Sciatic nerve (tissue), 2 donors: ENCODE data around the gene RCAN1. TPM values are rescaled to one million over a fixed set of nuclear protein-coding genes. Genes with fewer than 3 reads are reported as not detected.
A peak's percentile ranks its signal among the peaks of the same experiment; 100 is the strongest.

Experiments
- ATAC-seq: fragments of 200-7000 bp; cut with Tn5 transposase; one replicate; pipeline ENCODE4 v1.9.1; 2020; ENCODE audit warnings: mild to moderate bottlenecking, moderate library complexity
- DNase-seq: peaks from one replicate; pipeline ENCODE4 v3.0.0-alpha.2; 2020; ENCODE audit warnings: low spot score
- intact Hi-C: fragments of 100-400 bp; cut with DNase I; formaldehyde crosslinking; loops from one replicate; pipeline ENCODE4 v1.14.2; 2022
- total RNA-seq: library from RNA; stranded (reverse); fragmentation: NEBNext Ultra II Directional; extraction: Animal tissue kit (Norgen Biotek cat#: 25700); gene quantifications from one replicate; pipeline ENCODE4 v1.2.1, GENCODE V29; 2021
- donor health status: DM: no; HTN: no; CAD: no.
- donor health status: DM: no; HTN: no; CAD: no.

The RCAN1 gene
- total RNA-seq: 60.9 TPM

GRCh38 chr21:34614628-34615486 lies at the start of gene RCAN1:
RCAN1 (minus strand) TSS chr21:34615113; CDS start chr21:34615011, 102 bp downstream.
- intact Hi-C loops: no loop called here
- peak; percentile 99 for ATAC-seq
- peak; percentile 91 for DNase-seq

- ATAC-seq (no peak), DNase-seq (no peak)
- intact Hi-C loops: no loop called here
Measured at GRCh38 chr21:34661848-34662247, 46.9 kb upstream of the RCAN1 start.

DNA sequence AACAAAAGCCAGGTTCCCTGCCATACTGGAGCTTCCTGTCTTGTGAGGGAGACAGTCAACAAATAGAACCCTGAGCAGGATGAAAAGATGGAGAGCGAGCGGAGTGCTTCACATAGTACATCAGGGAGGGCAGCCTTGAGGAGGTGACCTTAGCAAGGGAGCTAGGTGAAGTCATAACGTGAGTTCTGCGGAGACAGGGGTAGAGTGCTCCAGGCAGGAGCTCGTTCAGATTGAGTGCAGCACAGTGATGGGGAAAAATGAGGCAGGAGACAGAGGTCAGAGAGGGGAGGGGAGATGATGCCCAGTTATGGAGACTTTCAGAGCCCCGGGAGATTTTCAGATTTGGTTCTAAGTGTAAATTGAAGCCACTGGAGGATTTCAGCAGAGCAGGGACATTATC lies 38.6 kb upstream of the RCAN1 start:
- intact Hi-C loops: no loop called here
- DNase-seq (no peak), ATAC-seq (no peak)

DNA sequence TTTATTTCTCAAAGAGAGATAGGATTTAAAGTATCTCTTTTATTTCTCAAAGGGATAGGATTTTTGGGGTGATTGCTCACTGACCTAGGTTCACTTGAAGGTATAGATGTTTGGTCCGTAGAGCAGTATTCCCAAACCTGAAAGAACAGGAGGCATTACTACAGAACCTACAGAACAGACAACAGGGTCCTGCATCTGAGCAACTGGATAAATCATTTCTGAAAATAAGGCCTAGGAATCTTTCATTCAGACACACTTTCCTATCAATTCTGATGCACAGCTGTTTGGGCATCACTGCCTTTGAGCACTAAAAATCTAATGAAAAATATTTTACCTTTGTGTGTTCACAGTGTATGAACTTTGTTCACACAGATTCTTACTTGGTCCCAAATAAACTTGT lies 36.7 kb upstream of the RCAN1 start:
- no peak for DNase-seq
- intact Hi-C loops: no loop called here

DNA sequence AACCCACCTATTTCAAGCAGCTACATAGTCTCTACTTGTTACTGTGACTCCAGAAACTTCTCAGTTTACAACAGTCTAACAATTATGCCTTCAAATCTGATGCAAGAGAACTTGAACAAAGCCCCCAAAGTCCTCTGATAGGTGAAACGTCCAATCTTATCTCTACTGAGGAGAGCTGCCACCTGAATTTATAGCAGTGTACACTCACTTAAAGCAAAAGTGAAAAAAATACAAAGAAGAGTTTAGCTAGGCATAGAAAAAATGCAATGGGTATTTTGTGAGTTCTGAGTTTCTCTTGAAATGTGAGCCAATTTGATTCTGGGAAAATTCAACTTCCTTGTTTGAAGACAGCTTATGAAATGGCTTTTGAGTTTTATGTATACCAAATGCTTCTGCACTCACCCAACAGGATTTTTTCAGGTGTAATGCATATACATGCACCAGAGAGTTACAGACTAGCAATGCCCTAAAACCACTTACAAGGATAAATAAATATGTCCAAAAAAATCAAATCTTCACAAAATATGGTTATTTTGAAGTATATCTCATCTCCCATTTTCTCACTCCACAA lies 36.0 kb upstream of the RCAN1 start:
- intact Hi-C loops: no loop called here
- ATAC-seq (no peak), DNase-seq (no peak)

More for the DNA sequence above, 36.7 kb upstream of the RCAN1 start:
- ATAC-seq: no peak

GRCh38 chr21:34649400-34649799 lies 34.5 kb upstream of the RCAN1 start:
- ATAC-seq (no peak), DNase-seq (no peak)
- intact Hi-C loops: no loop called here

DNA sequence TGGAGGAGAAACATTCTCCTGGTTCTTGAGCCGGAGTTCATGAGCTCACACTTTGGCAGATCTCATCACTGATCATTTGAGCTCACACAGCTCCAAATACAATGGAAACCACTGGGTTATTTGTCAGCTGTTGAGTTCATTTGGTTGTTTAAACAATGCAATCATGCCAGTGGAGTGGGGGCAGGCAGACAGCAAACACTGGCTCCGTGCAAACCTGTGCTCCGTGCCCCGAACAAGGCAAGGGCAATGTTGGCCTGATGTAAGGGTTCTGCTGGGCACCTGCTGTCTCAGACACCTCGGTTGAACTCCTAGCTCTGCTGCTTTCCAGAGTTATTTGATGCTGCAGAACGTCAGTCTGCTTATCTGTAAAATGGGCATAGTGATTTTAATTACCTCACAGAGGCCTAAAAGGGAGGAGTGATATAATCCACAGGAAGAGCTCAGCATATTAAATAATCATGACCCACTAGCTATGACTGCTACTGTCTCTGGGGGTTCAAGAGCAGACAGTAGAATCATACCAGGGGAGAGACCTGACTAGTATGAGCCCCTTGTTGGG lies 33.9 kb upstream of the RCAN1 start:
- DNase-seq: no peak
- ATAC-seq: no peak
- intact Hi-C loops: no loop called here

- ATAC-seq (no peak), DNase-seq (no peak)
- intact Hi-C loops: no loop called here
Measured at GRCh38 chr21:34647555-34647954, 32.6 kb upstream of the RCAN1 start.

GRCh38 chr21:34644825-34645224 lies 29.9 kb upstream of the RCAN1 start:
- no peak for ATAC-seq
- intact Hi-C loops: no loop called here
- DNase-seq: no peak

DNA sequence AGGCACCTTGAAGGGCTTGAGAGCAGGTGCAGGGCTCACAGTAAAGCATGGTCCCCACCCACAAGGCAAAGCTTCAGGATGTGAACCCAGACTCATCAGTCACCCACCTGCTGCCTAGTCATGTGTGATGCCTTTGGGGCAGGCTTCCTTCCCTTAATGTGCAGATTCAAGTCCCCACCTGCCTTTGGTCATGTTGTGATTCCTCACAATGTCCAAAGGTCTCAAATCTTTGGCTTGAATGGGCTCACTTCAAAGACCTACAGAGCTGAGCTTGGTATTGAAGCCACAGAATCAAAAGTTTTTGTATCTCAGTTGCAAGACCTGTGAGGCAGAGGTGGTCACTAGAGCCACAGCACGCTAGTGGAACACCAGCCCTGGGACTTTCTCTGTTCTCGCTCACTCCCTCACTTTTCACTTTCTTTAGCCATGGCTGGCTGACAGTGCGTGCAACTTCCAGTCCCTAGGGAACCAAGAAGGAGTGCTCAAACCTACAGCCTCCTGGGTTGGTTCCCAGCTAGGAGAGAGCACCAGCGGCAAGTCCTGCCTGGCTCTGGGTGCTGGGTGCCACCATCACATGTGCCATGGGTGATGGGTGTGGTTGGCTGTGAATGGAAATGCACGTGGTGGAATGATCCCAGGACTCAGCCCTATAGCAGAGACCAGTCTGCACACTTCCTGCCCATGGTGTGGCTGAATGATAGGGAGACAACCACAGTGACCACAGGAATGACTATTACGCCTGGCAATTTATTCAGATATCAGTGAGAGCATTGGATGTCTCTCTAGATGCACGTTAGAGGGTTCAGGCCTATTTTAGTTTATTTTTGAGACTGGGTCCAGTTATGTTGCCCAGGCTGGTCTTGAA lies 27.5 kb upstream of the RCAN1 start:
- intact Hi-C loops: no loop called here
- no peak for ATAC-seq
- no peak for DNase-seq

- ATAC-seq (no peak), DNase-seq (no peak)
- intact Hi-C loops: no loop called here
Measured at GRCh38 chr21:34640858-34641257, 25.9 kb upstream of the RCAN1 start.

DNA sequence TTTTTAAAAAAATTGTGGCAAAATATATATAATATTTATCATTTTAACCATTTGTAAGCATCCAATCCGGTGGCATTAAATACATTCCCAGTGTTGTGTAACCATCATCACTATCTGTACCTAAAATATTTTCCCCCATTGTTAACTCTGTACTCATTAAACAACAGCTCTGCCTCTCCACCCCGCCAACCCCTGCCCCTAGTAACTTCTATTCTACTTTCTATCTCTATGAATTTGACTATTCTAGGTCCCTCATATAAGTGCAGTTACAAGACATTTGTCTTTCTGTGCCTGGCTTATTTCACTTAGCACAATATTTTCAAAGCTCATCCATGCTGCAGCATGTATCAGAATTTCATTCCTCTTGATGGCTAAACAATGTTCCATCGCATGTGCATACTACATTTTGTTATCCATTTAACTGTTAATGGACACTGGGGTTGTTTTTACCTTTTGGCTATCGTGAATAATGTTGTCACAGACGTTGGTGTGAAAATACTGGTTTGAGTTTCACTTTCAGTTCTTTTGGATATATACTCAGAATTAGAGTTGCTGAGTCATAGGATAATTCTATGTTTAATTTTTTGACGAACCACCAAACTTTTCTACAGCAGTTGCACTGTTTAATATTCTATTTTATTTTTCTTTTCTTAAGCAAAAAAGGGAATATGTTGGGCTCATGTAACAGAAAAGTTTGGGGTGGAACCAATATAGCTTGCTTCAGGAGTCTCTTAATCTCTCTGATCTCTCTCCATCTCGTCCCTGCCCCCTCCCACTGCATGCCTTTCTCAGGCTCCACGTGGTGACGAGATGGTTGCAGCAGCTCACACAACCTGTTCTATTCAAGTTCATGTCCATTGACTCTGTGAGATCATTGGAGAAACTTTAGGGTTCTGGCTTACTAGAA lies 25.2 kb upstream of the RCAN1 start:
- intact Hi-C loops: no loop called here
- ATAC-seq (no peak), DNase-seq (no peak)

DNA sequence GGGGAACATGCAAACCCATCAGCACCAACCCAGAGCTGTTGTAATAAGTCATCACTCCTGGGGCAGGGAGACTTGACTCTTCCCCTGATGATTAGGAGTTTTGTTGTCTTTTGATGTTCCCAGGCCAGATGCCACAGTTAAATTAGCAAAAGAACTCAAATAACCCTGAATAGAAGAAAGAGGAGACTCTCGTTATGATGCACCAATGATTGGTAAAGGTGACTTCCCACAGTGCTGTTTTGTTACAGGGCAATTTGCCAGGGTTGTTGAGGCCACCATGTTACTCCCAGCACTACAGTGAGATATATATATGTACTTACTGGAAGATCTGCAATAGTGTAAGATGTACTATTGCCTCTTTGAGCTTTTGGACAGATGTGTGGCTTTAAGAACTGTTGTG lies 24.3 kb upstream of the RCAN1 start:
- intact Hi-C loops: no loop called here
- no peak for DNase-seq
- no peak for ATAC-seq

- intact Hi-C loops: no loop called here
- ATAC-seq: no peak
- DNase-seq: no peak
Measured at GRCh38 chr21:34636961-34637360, 22.0 kb upstream of the RCAN1 start.

DNA sequence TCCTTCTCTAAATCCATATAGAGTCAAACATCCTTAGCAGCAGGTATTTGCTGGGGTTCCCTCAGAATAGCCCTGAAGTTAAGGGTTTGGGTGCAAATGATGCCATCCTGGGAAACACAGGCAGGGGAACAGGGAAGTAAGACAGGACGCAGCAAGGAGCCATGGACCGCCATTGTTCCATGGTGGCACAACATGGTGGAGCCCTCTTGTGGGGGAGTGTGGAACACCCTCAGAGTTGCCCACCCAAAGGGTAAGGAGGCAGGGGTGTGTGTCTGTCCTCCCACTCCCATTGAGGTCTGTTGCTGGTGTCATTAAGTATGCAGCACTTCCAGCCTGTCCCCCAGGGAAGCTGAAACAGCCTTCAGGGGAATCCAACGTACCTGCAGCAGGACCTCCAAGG lies 20.4 kb upstream of the RCAN1 start:
- no peak for DNase-seq
- intact Hi-C loops: no loop called here
- no peak for ATAC-seq

DNA sequence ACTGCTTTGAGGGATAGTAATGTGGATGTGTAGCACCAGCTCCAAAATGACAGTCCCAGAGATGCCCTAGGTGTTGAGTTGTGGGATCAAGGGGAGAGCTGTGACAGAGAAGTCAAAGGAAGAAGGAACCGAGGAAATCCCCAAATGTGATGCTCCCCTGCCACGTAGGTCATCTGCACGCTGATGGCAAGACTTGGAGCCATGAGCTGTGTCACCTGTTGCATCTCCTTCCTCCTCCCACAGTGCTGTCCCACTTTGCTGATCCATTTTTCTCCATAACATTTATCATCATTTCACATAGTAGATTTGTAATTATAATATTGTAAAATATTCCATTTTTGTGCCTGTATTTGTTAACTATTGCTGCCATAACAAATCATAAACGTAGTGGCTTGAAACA lies 17.6 kb upstream of the RCAN1 start:
- intact Hi-C loops: no loop called here
- ATAC-seq: no peak

GRCh38 chr21:34630536-34631143 lies 15.7 kb upstream of the RCAN1 start:
- intact Hi-C loops: no loop called here
- peak; percentile 76 for ATAC-seq
- DNase-seq: no peak

More for the DNA sequence above, 17.6 kb upstream of the RCAN1 start:
- no peak for DNase-seq

GRCh38 chr21:34626131-34626530 lies 11.2 kb upstream of the RCAN1 start:
- intact Hi-C loops: no loop called here
- DNase-seq: no peak

More at GRCh38 chr21:34626131-34626530, 11.2 kb upstream of the RCAN1 start:
- no peak for ATAC-seq
